ENCODE measurements around the gene TNFRSF14. TPM values are rescaled to one million over a fixed set of nuclear protein-coding genes. Genes with fewer than 3 reads are reported as not detected.

The TNFRSF14 gene
- total and polyA plus RNA-seq, 9 of the 15 experiments (the other 6 are each of a cell fraction or from before 2014, with no cell fraction given) = 0.11 to 2.3 (median 0.68) TPM; not detected in 2

- TF ChIP-seq ATF1 (CRISPR knock-in tag; IDR thresholded peaks at IDR 0.05) = no peak
- TF ChIP-seq ATF1 (tag; IDR thresholded peaks at IDR 0.05) = peak; percentile 74
- no peak for TF ChIP-seq MTF1 (CRISPR knock-in tag; IDR thresholded peaks at IDR 0.05; ENCODE audit: borderline replicate concordance)
- no peak for TF ChIP-seq RBM15 (IDR thresholded peaks at IDR 0.05; ENCODE audit: insufficient read depth, low read length)
- peak in 1 of 2 experiments; percentile 75; a peak in 2 of 4 replicates for TF ChIP-seq MAZ (CRISPR knock-in tag; conservative IDR thresholded peaks at IDR 0.05 in 1 of 2, IDR thresholded peaks at IDR 0.05 in 1 of 2)
- TF ChIP-seq CBFB (CRISPR knock-in tag; IDR thresholded peaks at IDR 0.05) = peak; percentile 50; the same call in 1 of the 2 replicates
- peak; percentile 72; the same call in 1 of the 2 replicates for TF ChIP-seq GTF2A2 (tag; IDR thresholded peaks at IDR 0.05)
- TF ChIP-seq BRD9 (IDR thresholded peaks at IDR 0.05; ENCODE audit: low read depth, partially characterized antibody) = peak; percentile 81
- peak; percentile 78 for TF ChIP-seq ZFX (CRISPR knock-in tag; IDR thresholded peaks at IDR 0.05)
- TF ChIP-seq CBX1 (IDR thresholded peaks at IDR 0.05; ENCODE audit: low read depth) = peak; percentile 97
- no peak; the same call in 1 of the 2 replicates for TF ChIP-seq VEZF1 (CRISPR knock-in tag; IDR thresholded peaks at IDR 0.05)
- TF ChIP-seq USF2 (CRISPR knock-in tag; IDR thresholded peaks at IDR 0.05) = peak; percentile 91
- peak; percentile 44; the same call in 1 of the 2 replicates for TF ChIP-seq NCOA1 (IDR thresholded peaks at IDR 0.05; ENCODE audit: low read depth)
- TF ChIP-seq, protein P1, sequence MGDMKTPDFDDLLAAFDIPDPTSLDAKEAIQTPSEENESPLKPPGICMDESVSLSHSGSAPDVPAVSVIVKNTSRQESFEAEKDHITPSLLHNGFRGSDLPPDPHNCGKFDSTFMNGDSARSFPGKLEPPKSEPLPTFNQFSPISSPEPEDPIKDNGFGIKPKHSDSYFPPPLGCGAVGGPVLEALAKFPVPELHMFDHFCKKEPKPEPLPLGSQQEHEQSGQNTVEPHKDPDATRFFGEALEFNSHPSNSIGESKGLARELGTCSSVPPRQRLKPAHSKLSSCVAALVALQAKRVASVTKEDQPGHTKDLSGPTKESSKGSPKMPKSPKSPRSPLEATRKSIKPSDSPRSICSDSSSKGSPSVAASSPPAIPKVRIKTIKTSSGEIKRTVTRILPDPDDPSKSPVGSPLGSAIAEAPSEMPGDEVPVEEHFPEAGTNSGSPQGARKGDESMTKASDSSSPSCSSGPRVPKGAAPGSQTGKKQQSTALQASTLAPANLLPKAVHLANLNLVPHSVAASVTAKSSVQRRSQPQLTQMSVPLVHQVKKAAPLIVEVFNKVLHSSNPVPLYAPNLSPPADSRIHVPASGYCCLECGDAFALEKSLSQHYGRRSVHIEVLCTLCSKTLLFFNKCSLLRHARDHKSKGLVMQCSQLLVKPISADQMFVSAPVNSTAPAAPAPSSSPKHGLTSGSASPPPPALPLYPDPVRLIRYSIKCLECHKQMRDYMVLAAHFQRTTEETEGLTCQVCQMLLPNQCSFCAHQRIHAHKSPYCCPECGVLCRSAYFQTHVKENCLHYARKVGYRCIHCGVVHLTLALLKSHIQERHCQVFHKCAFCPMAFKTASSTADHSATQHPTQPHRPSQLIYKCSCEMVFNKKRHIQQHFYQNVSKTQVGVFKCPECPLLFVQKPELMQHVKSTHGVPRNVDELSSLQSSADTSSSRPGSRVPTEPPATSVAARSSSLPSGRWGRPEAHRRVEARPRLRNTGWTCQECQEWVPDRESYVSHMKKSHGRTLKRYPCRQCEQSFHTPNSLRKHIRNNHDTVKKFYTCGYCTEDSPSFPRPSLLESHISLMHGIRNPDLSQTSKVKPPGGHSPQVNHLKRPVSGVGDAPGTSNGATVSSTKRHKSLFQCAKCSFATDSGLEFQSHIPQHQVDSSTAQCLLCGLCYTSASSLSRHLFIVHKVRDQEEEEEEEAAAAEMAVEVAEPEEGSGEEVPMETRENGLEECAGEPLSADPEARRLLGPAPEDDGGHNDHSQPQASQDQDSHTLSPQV (IDR thresholded peaks at IDR 0.05) = peak; percentile 94
- TF ChIP-seq NFIC (IDR thresholded peaks at IDR 0.05) = peak; percentile 99
- TF ChIP-seq FOXK2 (conservative IDR thresholded peaks at IDR 0.05 in 1 of 2, IDR thresholded peaks at IDR 0.05 in 1 of 2; ENCODE audit: low read depth in 2 of 2) = 0 out of 4 replicates have a peak, but pooled peaks of 1 of the 2 experiments have one; percentile 40
- TF ChIP-seq EGR1 (conservative IDR thresholded peaks at IDR 0.05) = peak; percentile 26; the same call in 1 of the 2 replicates
- TF ChIP-seq HDGF (IDR thresholded peaks at IDR 0.05) = peak; percentile 87; the same call in 1 of the 2 replicates
- TF ChIP-seq KLF1 (tag; IDR thresholded peaks at IDR 0.05) = peak; percentile 73
These were observed 14.4 kb upstream of the TNFRSF14 start (continued) for GRCh38 chr1:2541619-2542245.
